ENCODE measurements around the gene DAZAP2. TPM values are rescaled to one million over a fixed set of nuclear protein-coding genes. Genes with fewer than 3 reads are reported as not detected.

DAZAP2 gene
- 242 and 371 TPM in 2 replicates for total RNA-seq

GRCh38 chr12:51238510-51239334 lies at the start of gene DAZAP2:
TSS of gene DAZAP2 (plus strand) at chr12:51238826. CDS start at chr12:51238908, 82 bp downstream.

GRCh38 chr12:51217968-51218606 lies 20.5 kb upstream of the DAZAP2 start, which contains the start of gene POU6F1:
TSS of gene POU6F1 (minus strand) at chr12:51218062. CDS start at chr12:51206836, 11,226 bp downstream.

GRCh38 chr12:51270067-51270950 lies 31.7 kb downstream of the DAZAP2 start, which contains the start of gene SMAGP:
TSS of gene SMAGP (minus strand) at chr12:51270415. CDS start at chr12:51269278, 1,137 bp downstream.

Other genes starting within 250 kb of the DAZAP2 start
- gene SLC11A2, start 212.4 kb upstream of the DAZAP2 start, total RNA-seq = 19.9 and 30.3 TPM in 2 replicates
- 20.4 and 39.9 TPM in 2 replicates for gene LETMD1, start 190.5 kb upstream of the DAZAP2 start, total RNA-seq
- 19.5 and 20.9 TPM in 2 replicates for gene CSRNP2, start 155.2 kb upstream of the DAZAP2 start, total RNA-seq
- gene TFCP2, start 65.7 kb upstream of the DAZAP2 start, total RNA-seq = 8.2 and 8.5 TPM in 2 replicates
- gene POU6F1, start 20.8 kb upstream of the DAZAP2 start, total RNA-seq = 6.5 and 8.5 TPM in 2 replicates
- 24.0 and 25.9 TPM in 2 replicates for gene SMAGP, start 31.6 kb downstream of the DAZAP2 start, total RNA-seq
- not detected in 2 replicates for gene BIN2, start 85.3 kb downstream of the DAZAP2 start, total RNA-seq
- not detected in 2 replicates for gene CELA1, start 107.9 kb downstream of the DAZAP2 start, total RNA-seq
- gene GALNT6, start 152.6 kb downstream of the DAZAP2 start, total RNA-seq = 23.6 and 57.5 TPM in 2 replicates
- gene SLC4A8, start 186.0 kb downstream of the DAZAP2 start, total RNA-seq = 1.1 and 1.3 TPM in 2 replicates